Thoracic aorta (tissue), 2 donors: ENCODE data around the gene WNT8A. TPM values are rescaled to one million over a fixed set of nuclear protein-coding genes. Genes with fewer than 3 reads are reported as not detected.
"Not testable (repeated sequence)": the region's sequence is repeated elsewhere in the genome, so short reads cannot be mapped to it uniquely, and the experiment has no call there.

Source experiments
- ATAC-seq: fragments of 150-250 bp; one replicate; pipeline ENCODE4 v1.8.0; 2017; ENCODE audit warnings: low read depth; ENCODE audit not compliant: insufficient number of reproducible peaks, low FRiP score
- DNase-seq: peaks from one replicate; pipeline ENCODE4 v3.0.0-alpha.2; 2020; ENCODE audit warnings: low spot score
- H3K27ac ChIP-seq, 2 donors: fragments of 200-600 bp; sonication (generic); 1 replicate in 1 of 2; 2 replicates in 1 of 2; pipeline ENCODE4 v1.5.1; 2016; ENCODE audit warnings: mild to moderate bottlenecking in 2 of 2, moderate library complexity in 2 of 2
- H3K27me3 ChIP-seq: fragments of 200-600 bp; sonication (generic); replicated peaks from 2 replicates; pipeline ENCODE4 v1.6.0; 2016; ENCODE audit warnings: mild to moderate bottlenecking; ENCODE audit not compliant: insufficient read depth
- H3K36me3 ChIP-seq: fragments of 200-600 bp; sonication (generic); one replicate; pipeline ENCODE4 v1.5.1; 2016
- H3K4me1 ChIP-seq, 2 donors: fragments of 200-600 bp; sonication (generic); 1 replicate in 1 of 2; 2 replicates in 1 of 2; pipeline versions ENCODE4 v1.5.1 to v1.6.0; 2016; ENCODE audit warnings: low read depth in 2 of 2, mild to moderate bottlenecking in 1 of 2; ENCODE audit not compliant: control insufficient read depth in 1 of 2
- H3K4me3 ChIP-seq: fragments of 200-600 bp; sonication (generic); 2 replicates; pipeline ENCODE4 v1.5.1; 2016; ENCODE audit warnings: mild to moderate bottlenecking
- H3K9me3 ChIP-seq: fragments of 200-600 bp; sonication (generic); 2 replicates; pipeline ENCODE4 v1.5.1; 2016
- CTCF ChIP-seq: fragments of 200-600 bp; sonication (generic); IDR thresholded peaks from one replicate; pipeline ENCODE4 v1.5.1; 2019; ENCODE audit warnings: antibody characterized with exemption
- total RNA-seq, 2 donors: library from RNA; depleted of rRNA; stranded (reverse); fragments of >200 nt; gene quantifications; one replicate each; pipeline versions ENCODE4 v1.1.0 to v1.2.3, GENCODE V29; 2016

Gene WNT8A
- total RNA-seq, 2 donors from 2014 or later, result not detected

GRCh38 chr5:138051441-138052296 is 32.2 kb upstream of the WNT8A start:
- peak overlapping the region; percentile 67 for H3K4me3 ChIP-seq
- H3K4me1 ChIP-seq, result peaks cover 0 to 33% of the 10 kb centered on the region in 2 donors
- ATAC-seq (peak; percentile 61), DNase-seq (peak; percentile 8)
- H3K36me3 ChIP-seq, result no peaks in the 10 kb centered on the region
- H3K9me3 ChIP-seq, result no peaks in the 10 kb centered on the region
- H3K27ac ChIP-seq, result peak overlapping the region; percentile 57 to 69
- no peak for TF ChIP-seq CTCF
- no peaks in the 10 kb centered on the region for H3K27me3 ChIP-seq

- H3K36me3 ChIP-seq, DNase-seq, H3K9me3 ChIP-seq, H3K27me3 ChIP-seq, H3K4me3 ChIP-seq, ATAC-seq: not testable (repeated sequence)
- Histone ChIP-seq H3K27ac (peak overlapping the region; percentile 57 to 69), H3K4me1 (peaks cover 0 to 33% of the 10 kb centered on the region in 2 donors)
Measured at GRCh38 chr5:138052718-138053117, 31.1 kb upstream of the WNT8A start.

GRCh38 chr5:138053554-138053953 is 30.3 kb upstream of the WNT8A start:
- Histone ChIP-seq H3K27me3 (no peaks in the 10 kb centered on the region), H3K36me3 (no peaks in the 10 kb centered on the region), H3K27ac (no peak overlapping the region), H3K4me3 (no peak overlapping the region), H3K9me3 (no peaks in the 10 kb centered on the region), H3K4me1 (peaks cover 0 to 33% of the 10 kb centered on the region in 2 donors)
- DNase-seq (no peak), ATAC-seq (no peak)
- TF ChIP-seq CTCF, result no peak

GRCh38 chr5:138054206-138054605 is 29.6 kb upstream of the WNT8A start:
- TF ChIP-seq CTCF, result no peak
- no peak for ATAC-seq
- Histone ChIP-seq H3K27ac (peak overlapping the region in 1 of 2 donors; percentile 58), H3K36me3 (no peaks in the 10 kb centered on the region), H3K4me1 (peaks cover 0 to 33% of the 10 kb centered on the region in 2 donors), H3K9me3 (no peaks in the 10 kb centered on the region), H3K27me3 (no peaks in the 10 kb centered on the region), H3K4me3 (peak overlapping the region; percentile 64)
- no peak for DNase-seq

GRCh38 chr5:138054847-138055558 is 28.8 kb upstream of the WNT8A start:
- H3K9me3 ChIP-seq, result no peaks in the 10 kb centered on the region
- ATAC-seq, result peak; percentile 65
- no peaks in the 10 kb centered on the region for H3K36me3 ChIP-seq
- no peak for DNase-seq
- peaks cover 0 to 33% of the 10 kb centered on the region in 2 donors for H3K4me1 ChIP-seq
- no peak for TF ChIP-seq CTCF
- H3K4me3 ChIP-seq, result peak overlapping the region; percentile 64
- no peaks in the 10 kb centered on the region for H3K27me3 ChIP-seq
- H3K27ac ChIP-seq, result peak overlapping the region; percentile 31 to 58
